ENCODE results near the gene RIC8B. TPM values are rescaled to one million over a fixed set of nuclear protein-coding genes. Genes with fewer than 3 reads are reported as not detected.

The RIC8B gene
- total RNA-seq, 1 experiment from 2014 or later = 29.0 TPM

DNA sequence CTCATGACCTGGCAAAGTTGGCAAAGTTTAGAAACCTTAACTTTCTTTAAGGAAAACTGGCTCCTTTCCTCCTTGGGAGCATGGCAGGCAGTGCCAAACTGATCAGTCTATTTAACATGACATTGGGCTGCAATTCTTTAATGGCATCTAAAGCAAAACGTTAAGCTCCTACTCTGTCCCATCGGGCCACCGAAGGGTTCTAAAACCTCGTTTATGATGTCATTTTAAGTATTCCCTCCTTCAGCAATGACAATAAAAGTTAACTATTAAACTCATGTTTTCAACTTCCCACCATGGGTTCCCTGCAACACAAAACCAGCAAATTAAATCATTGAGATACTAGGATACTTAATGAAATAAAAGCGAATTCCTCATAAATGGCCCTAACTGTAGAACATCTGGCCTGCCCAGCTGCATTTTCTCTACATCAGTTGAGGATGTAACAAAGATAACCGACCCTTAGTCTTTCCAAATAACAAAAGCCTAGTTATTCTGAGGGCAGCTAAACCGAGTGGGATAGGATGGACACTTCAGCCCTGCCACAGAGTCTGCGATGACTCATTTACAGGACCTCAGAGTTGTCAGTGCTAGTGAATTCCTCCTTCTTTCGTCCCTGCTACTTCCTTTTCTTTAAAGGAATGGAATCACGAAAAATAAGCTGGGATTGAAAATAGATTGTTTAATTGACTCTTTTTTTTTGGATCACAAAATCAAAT lies 34.5 kb upstream of the RIC8B start:
- H2AK5ac ChIP-seq (ENCODE audit: insufficient read length, low read length) = no peak overlapping the region
- Mint-ChIP-seq H3K4me3 (no peak overlapping the region), H3K4me1 (peaks cover 43 to 47% of the 10 kb centered on the region in 2 experiments), H3K9me3 (no peaks in the 10 kb centered on the region), H3K27ac (peak overlapping the region in 1 of 3 experiments; percentile 27; a peak in 2 of 7 replicates), H3K36me3 (ENCODE audit: insufficient read depth in 1 of 3, low read depth in 3 of 3) (no peaks in the 10 kb centered on the region), H3K27me3 (ENCODE audit: low read depth) (peaks cover 5% of the 10 kb centered on the region)
- no peak overlapping the region for H3K18ac ChIP-seq (ENCODE audit: insufficient read length, low read depth, low read length)
- no peak overlapping the region for H3K4me2 ChIP-seq (ENCODE audit: insufficient read depth, insufficient read length, low read length)
- no peaks in the 10 kb centered on the region for H3K79me1 ChIP-seq (ENCODE audit: insufficient read depth, low read depth, low read length, poor library complexity, severe bottlenecking)
- no peak overlapping the region for H3K23ac ChIP-seq (ENCODE audit: insufficient read length, low read depth, low read length)
- WGBS (ENCODE audit: extremely low coverage, insufficient read length, low lambda C conversion rate) = no CpG with 5 or more reads among the region's 10 CpGs
- H2BK5ac ChIP-seq (ENCODE audit: insufficient read length, low read length) = no peak overlapping the region
- no peaks in the 10 kb centered on the region; the same call in 1 of the 2 replicates for H3K4me1 ChIP-seq (ENCODE audit: insufficient read depth, low read length)
- TF ChIP-seq, protein P1, sequence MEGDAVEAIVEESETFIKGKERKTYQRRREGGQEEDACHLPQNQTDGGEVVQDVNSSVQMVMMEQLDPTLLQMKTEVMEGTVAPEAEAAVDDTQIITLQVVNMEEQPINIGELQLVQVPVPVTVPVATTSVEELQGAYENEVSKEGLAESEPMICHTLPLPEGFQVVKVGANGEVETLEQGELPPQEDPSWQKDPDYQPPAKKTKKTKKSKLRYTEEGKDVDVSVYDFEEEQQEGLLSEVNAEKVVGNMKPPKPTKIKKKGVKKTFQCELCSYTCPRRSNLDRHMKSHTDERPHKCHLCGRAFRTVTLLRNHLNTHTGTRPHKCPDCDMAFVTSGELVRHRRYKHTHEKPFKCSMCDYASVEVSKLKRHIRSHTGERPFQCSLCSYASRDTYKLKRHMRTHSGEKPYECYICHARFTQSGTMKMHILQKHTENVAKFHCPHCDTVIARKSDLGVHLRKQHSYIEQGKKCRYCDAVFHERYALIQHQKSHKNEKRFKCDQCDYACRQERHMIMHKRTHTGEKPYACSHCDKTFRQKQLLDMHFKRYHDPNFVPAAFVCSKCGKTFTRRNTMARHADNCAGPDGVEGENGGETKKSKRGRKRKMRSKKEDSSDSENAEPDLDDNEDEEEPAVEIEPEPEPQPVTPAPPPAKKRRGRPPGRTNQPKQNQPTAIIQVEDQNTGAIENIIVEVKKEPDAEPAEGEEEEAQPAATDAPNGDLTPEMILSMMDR (conservative IDR thresholded peaks at IDR 0.05) = no peak
- no peaks in the 10 kb centered on the region for H4K20me1 ChIP-seq (ENCODE audit: control insufficient read depth, insufficient read depth, insufficient read length)
- H3K9ac ChIP-seq (ENCODE audit: extremely low read depth, insufficient read length, low read length) = no peak overlapping the region
- H4K8ac ChIP-seq (replicated peaks; ENCODE audit: insufficient read length, low read depth, low read length) = no peak overlapping the region
- no peak overlapping the region for H3K56ac ChIP-seq (ENCODE audit: insufficient read length, low read depth, low read length)
- no peaks in the 10 kb centered on the region for H3K9me3 ChIP-seq (ENCODE audit: control insufficient read depth, low read depth, low read length)
- H3K23me2 ChIP-seq (ENCODE audit: insufficient read length, low read depth, low read length, poor library complexity, severe bottlenecking) = no peaks in the 10 kb centered on the region
- DNase-seq = no peak
- no peak overlapping the region for H4K5ac ChIP-seq (ENCODE audit: insufficient read length, low read depth, low read length)
- no peak overlapping the region for H4K91ac ChIP-seq (ENCODE audit: insufficient read length, low read depth, low read length)
- H3K14ac ChIP-seq (ENCODE audit: insufficient read depth, low read length) = no peak overlapping the region
- no peak overlapping the region for H2AFZ ChIP-seq (ENCODE audit: low read length)
- no peak overlapping the region for H3T11ph ChIP-seq (ENCODE audit: low read length)
- H3K4ac ChIP-seq (ENCODE audit: low read depth, low read length) = no peak overlapping the region
- H3K79me2 ChIP-seq (ENCODE audit: insufficient read depth, low read length) = no peaks in the 10 kb centered on the region
- no peak overlapping the region for H2BK20ac ChIP-seq (ENCODE audit: low read depth, low read length, poor library complexity, severe bottlenecking)
- H2BK120ac ChIP-seq (ENCODE audit: low read depth, low read length, poor library complexity, severe bottlenecking) = no peak overlapping the region
- no peak overlapping the region for H2BK15ac ChIP-seq (ENCODE audit: low read depth, low read length)
- no peaks in the 10 kb centered on the region; the same call in 1 of the 2 replicates for H3K27me3 ChIP-seq (ENCODE audit: insufficient read depth, low read length)
- no peak overlapping the region for H3K27ac ChIP-seq (ENCODE audit: insufficient read length, low read depth, low read length)
- no peak overlapping the region for H2BK12ac ChIP-seq (ENCODE audit: insufficient read length, low read depth, low read length)

Measured in H9 (cell line).